Activated B cell treated with CpG ODN at 0.5 μM for 24 hours (primary cell): ENCODE measurements around the gene CTAG1B. TPM values are rescaled to one million over a fixed set of nuclear protein-coding genes. Genes with fewer than 3 reads are reported as not detected.
"Not testable (repeated sequence)": the region's sequence is repeated elsewhere in the genome, so short reads cannot be mapped to it uniquely, and the experiment has no call there.

ENCODE experiments used
- ATAC-seq: fragments of 200-7000 bp; cut with Tn5 transposase; one replicate; pipeline ENCODE4 v1.10.0; 2021; ENCODE audit warnings: low read depth, mild to moderate bottlenecking, moderate library complexity
- CTCF ChIA-PET: fragments of 350-600 bp; sonication (Branson Sonifier 250); formaldehyde crosslinking; loops from one replicate; lab custom pipeline; 2021; ENCODE audit warnings: antibody characterized with exemption; lab: Charles Lee
- POLR2A ChIA-PET: fragments of 350-600 bp; sonication (Branson Sonifier 250); formaldehyde crosslinking; loops from one replicate; lab custom pipeline; 2021; ENCODE audit warnings: antibody characterized with exemption; lab: Charles Lee
- DNase-seq: peaks from one replicate; pipeline ENCODE4 v3.0.0; 2022
- H3K27ac Mint-ChIP-seq: one replicate; pipeline ENCODE4 v1.8.0; 2020; ENCODE audit warnings: mixed read lengths
- H3K27me3 Mint-ChIP-seq: one replicate; pipeline ENCODE4 v1.8.0; 2021; ENCODE audit warnings: mixed read lengths
- H3K36me3 Mint-ChIP-seq: one replicate; pipeline ENCODE4 v1.8.0; 2021; ENCODE audit warnings: low read depth, mixed read lengths
- H3K4me1 Mint-ChIP-seq: one replicate; pipeline ENCODE4 v1.8.0; 2021; ENCODE audit warnings: mixed read lengths
- H3K4me3 Mint-ChIP-seq: one replicate; pipeline ENCODE4 v1.8.0; 2020; ENCODE audit warnings: mild to moderate bottlenecking, mixed read lengths
- H3K9me3 Mint-ChIP-seq: one replicate; pipeline ENCODE4 v1.8.0; 2020; ENCODE audit warnings: mixed read lengths
- intact Hi-C: fragments of 100-400 bp; cut with micrococcal nuclease; formaldehyde crosslinking; loops from one replicate; pipeline ENCODE4 v1.15.1; 2024
- total RNA-seq: library from RNA; stranded (reverse); gene quantifications from 2 replicates; pipeline ENCODE4 v1.2.3, GENCODE V29; 2022

CTAG1B gene
- total RNA-seq, 1 donor from 2014 or later: not detected

GRCh38 chrX:154573061-154573460, 46.0 kb downstream of the CTAG1B start:
- H3K4me3 Mint-ChIP-seq, H3K27ac Mint-ChIP-seq: not testable (repeated sequence)

DNA sequence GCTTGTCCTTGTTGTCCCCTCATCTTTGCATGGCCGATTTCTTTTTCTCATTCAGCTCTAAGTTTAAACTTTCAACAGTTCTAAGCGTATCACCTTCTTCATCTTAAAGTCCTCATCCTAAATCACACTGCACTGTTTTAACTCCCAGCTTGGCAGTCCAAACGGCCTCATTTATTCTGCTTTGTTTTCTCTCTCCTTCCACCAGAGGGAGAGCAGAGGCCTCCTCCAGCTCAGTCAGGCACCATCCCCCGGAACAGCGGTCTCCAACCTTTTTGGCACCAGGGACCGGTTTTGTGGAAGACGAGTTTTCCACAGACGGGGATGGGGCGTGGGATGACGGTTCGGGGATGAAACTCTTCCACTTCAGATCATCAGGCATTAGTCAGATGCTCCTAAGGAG, 48.7 kb downstream of the CTAG1B start:
- POLR2A ChIA-PET, H3K27me3 Mint-ChIP-seq, CTCF ChIA-PET, H3K36me3 Mint-ChIP-seq, H3K27ac Mint-ChIP-seq, H3K9me3 Mint-ChIP-seq, DNase-seq, ATAC-seq, H3K4me1 Mint-ChIP-seq, H3K4me3 Mint-ChIP-seq, intact Hi-C loops: not testable (repeated sequence)

More at GRCh38 chrX:154573061-154573460, 46.0 kb downstream of the CTAG1B start:
- H3K27me3 Mint-ChIP-seq, H3K9me3 Mint-ChIP-seq, ATAC-seq, H3K36me3 Mint-ChIP-seq, DNase-seq, intact Hi-C loops, CTCF ChIA-PET, POLR2A ChIA-PET, H3K4me1 Mint-ChIP-seq: not testable (repeated sequence)

Other genes with a start within 250 kb of the CTAG1B start
- 605 and 679 TPM in 2 replicates for gene FLNA, start 244.6 kb downstream of the CTAG1B start, total RNA-seq
- gene EMD, start 240.0 kb downstream of the CTAG1B start, total RNA-seq: 68.4 and 70.2 TPM in 2 replicates
- gene RPL10, start 220.9 kb downstream of the CTAG1B start, total RNA-seq: 5,113 and 5,534 TPM in 2 replicates
- 15.3 and 15.8 TPM in 2 replicates for gene DNASE1L1, start 210.0 kb downstream of the CTAG1B start, total RNA-seq
- gene TAFAZZIN, start 207.7 kb downstream of the CTAG1B start, total RNA-seq: 50.5 and 66.1 TPM in 2 replicates
- 36.6 and 38.8 TPM in 2 replicates for gene ATP6AP1, start 190.6 kb downstream of the CTAG1B start, total RNA-seq
- gene GDI1, start 182.1 kb downstream of the CTAG1B start, total RNA-seq: 112 and 127 TPM in 2 replicates
- gene FAM50A, start 175.1 kb downstream of the CTAG1B start, total RNA-seq: 52.5 and 56.0 TPM in 2 replicates
- 58.9 and 69.5 TPM in 2 replicates for gene PLXNA3, start 161.0 kb downstream of the CTAG1B start, total RNA-seq
- gene LAGE3, start 140.0 kb downstream of the CTAG1B start, total RNA-seq: 16.6 and 18.9 TPM in 2 replicates
- gene UBL4A, start 132.7 kb downstream of the CTAG1B start, total RNA-seq: 20.4 and 20.9 TPM in 2 replicates
- 13.4 and 17.1 TPM in 2 replicates for gene SLC10A3, start 128.7 kb downstream of the CTAG1B start, total RNA-seq
- 30.0 and 36.1 TPM in 2 replicates for gene FAM3A, start 103.0 kb downstream of the CTAG1B start, total RNA-seq
- gene G6PD, start 72.4 kb downstream of the CTAG1B start, total RNA-seq: 77.1 and 84.6 TPM in 2 replicates
- 52.9 and 61.1 TPM in 2 replicates for gene IKBKG, start 71.7 kb downstream of the CTAG1B start, total RNA-seq
- gene CTAG1A, start 34.1 kb downstream of the CTAG1B start, total RNA-seq: not detected in 2 replicates
- not detected in 2 replicates for gene CTAG2, start 34.3 kb upstream of the CTAG1B start, total RNA-seq
- 7.1 and 7.5 TPM in 2 replicates for gene GAB3, start 131.8 kb upstream of the CTAG1B start, total RNA-seq
- 93.5 and 105 TPM in 2 replicates for gene DKC1, start 143.6 kb upstream of the CTAG1B start, total RNA-seq
- gene MPP1, start 186.2 kb upstream of the CTAG1B start, total RNA-seq: 5.8 and 7.2 TPM in 2 replicates
- gene SMIM9, start 215.4 kb upstream of the CTAG1B start, total RNA-seq: not detected in 2 replicates